HG02678 (cell line): Measurements from ENCODE around the gene SBNO1.
A peak's percentile ranks its signal among the peaks of the same experiment; 100 is the strongest.

Experiments used
- ATAC-seq: cut with Tn5 transposase; IDR thresholded peaks from one replicate; pipeline ENCODE4 v1.9.1; 2021; ENCODE audit warnings: mild to moderate bottlenecking, moderate library complexity; ENCODE audit not compliant: unreplicated experiment

The SBNO1 gene

DNA sequence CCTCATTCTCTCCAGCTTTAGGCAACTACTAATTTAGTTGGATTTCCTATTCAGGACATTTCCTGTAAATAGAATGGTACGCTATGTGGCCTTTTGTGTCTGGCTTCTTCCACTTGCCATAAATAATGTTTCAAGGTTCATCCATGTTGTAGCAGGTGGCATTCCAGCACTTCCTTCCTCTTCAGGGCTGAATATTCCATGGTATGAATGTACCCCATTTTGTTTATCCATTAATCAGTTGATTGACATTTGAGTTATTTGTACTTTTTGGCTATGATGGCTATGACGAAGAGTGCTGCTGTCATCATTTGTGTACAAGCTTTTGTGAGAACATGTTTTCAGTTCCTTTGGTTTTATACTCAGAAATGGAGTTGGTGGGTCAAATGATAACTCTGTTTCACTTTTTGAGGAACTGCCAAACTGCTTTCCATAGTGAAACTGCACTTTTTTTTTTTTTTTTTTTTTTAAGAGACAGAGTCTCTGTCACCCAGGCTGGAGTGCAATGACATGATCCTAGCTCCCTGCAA lies 86.5 kb downstream of the SBNO1 start:
- peak; percentile 68 for ATAC-seq

DNA sequence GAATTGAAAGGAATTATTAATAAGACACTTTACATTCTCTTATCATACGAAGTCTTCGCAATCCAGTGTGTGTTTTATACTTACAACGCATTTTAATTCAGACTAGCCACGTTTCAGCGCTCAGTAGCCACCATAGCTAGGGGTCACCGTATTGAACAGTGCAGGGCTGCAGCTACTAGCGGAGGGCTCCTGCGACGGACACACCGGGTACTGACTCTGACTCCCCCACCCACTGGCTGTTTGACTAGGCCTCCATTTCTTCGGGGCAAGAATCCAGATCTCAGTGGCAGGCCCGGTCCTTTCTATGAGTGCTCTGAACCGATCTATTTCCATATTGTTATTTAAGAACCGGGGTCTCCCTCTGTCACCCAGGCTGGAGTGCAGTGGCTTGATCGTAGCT lies 91.5 kb downstream of the SBNO1 start:
- ATAC-seq: no peak

DNA sequence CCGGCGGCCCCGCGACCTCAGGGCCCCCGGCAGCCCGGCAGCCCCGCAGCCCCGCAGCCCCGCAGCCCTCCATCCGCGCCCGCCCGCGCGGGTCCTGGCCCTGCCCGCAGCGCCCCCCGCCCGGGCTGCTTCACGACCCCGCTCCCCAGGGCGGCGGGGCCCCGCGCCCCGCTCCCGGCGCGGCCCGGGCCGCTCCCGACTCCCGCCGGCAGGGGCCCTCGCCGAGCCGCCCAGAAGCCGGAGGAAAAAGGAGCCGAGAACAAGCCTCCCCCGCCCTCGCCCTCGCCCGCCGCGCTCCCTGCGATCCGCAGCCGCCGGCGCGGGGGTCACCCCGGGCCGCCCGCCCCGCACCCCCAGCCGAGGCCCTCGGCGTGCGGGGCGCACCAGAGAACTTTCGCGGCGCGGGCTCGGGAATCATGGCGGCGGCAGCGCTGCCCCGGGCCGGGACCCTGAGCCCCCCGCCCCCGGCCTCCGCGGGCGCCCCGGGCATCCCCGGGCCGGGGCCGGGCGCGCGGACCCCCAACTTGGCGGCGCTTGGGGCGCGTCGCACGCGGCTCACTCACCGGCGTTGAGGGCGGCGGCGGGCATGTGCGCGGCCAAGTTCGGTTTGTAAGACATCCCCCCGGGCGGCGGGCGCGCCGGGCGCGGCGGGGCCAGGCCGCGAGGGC lies 93.5 kb downstream of the SBNO1 start:
- ATAC-seq: peak; percentile 54

DNA sequence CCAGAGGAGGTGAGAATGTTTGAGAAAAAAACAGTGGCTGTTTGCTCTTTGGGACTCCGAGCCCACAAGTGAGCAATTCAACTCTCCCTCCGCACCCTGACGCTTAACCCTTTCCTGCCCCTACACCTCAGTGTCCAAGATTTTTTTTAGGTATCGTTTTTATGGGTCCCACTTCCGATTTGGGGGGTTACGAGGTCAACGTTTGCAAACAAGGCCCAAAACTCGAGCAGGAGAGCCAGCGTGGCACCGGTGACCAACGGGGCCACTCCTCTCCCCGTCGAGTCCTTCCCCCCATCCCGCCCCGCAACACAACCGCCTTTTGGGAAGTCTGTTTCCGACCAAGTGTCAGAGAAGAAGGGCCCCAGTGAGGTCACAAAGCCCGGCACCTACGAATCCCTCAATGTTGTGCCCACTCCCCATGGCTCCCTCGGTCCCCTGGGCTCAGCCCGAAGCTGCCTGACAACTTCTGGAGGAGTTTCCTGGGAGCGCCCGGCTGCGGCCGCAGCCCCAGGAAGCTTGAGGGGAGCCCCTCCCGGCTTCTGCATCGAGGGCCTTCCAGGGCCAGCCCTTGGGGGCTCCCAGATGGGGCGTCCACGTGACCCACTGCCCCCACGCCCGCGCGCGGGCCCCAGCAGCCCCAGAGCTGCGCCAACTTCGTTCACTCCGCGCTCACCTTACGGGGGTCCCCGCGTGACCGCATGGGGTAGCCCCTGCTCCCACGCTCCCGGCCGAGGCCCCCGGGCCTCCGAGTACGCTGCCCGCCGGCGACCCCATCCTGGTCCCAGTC lies 94.2 kb downstream of the SBNO1 start:
- ATAC-seq: peak; percentile 12

DNA sequence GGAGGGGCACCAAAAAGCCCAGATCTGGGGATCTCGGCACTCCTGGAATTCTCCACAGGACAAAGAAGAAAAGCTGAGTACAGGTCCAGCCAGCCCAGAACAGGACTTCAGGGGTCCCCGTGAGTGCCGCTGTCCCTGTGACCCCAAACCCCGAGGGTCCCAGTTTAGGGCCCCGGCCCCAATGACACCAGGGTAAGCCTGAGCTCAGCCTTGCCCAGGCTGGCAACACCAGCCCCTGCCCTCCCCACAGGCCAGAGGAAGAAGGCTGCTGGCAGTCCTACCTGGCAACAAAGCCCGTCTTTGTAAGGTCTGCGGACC lies 94.8 kb downstream of the SBNO1 start:
- no peak for ATAC-seq

DNA sequence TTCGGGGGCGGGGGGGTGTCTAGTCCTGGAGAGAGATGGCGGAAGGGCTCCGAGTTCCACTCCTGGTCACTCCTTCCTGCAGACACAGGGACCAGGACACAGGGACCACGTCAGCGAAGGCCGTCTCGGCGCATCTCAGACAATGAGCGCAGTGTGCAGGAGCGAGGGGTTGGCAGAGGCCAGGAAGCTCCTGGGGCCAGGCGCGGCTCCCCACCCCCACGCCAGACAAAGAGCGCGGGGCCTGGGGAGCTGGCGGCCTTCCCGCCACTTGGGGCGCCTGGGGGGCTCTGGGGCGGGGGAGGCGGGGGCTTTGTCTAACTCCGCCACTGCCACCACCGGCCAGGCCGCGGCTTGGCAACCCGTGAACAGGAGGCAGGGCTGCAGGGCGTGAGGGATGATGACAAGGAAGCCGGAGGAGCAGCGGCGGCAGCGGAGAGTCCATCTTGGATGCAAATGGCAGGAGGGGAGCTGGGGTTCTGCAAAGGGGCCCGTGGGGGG lies 95.2 kb downstream of the SBNO1 start:
- no peak for ATAC-seq

DNA sequence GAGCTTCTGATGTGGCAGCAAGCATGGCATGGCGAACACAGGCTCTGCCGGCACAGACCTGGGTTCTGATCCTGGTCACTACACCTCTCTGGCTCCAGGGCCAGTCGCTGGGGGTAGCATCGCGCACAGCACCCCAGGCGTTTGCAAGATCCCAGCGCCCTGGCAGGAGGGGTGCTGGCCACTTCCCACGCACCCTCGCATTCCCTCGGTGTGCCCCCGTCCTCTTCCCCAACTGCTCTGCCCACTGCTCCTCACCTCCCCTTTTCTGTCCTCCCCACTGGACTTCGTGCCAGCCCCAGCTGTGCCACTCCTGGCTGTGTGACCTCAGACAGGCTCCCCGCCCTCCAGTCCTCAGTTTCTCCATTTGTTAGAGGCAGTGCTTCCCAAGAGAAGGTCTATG lies 95.8 kb downstream of the SBNO1 start:
- no peak for ATAC-seq

DNA sequence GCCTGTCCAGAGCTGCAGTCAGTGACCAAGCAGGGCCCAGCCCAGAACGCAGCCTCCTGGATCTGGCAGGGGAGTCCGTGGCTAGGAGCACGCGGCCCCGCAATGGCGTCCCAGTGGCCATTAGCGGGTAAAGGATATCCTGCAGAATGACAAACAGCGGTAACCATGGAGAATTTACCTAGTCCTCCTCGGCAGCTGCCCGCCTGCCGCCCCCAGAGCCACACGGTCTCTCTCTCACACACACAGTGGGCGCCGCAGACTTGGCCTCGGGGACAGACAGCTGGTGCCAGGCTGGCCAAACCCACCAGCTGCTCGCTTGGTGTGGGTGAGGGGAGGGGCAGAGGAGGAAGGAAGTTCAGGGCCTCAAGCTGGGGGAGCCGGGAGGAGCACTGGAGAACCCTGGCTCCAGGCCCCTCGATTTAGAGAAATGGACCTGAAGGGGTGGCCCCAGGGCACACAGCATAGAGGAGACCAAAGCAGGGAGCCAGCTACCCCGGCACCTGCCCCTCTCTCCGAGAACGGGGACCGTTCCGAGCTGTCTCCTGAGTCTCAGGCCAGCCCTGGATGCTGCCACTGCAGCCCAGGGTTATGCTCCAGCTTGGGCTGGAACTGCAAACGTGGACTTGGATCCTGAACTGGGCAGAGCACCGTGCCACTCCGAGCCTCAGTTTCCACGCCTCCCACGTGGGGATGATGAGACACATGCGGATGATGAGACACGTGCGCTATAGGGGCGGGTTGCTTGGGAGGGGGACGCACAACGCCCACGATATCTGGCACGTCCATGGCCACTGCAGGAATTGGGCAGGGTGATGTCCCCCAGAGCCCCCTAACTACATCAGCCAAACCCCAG lies 96.4 kb downstream of the SBNO1 start:
- ATAC-seq: no peak

DNA sequence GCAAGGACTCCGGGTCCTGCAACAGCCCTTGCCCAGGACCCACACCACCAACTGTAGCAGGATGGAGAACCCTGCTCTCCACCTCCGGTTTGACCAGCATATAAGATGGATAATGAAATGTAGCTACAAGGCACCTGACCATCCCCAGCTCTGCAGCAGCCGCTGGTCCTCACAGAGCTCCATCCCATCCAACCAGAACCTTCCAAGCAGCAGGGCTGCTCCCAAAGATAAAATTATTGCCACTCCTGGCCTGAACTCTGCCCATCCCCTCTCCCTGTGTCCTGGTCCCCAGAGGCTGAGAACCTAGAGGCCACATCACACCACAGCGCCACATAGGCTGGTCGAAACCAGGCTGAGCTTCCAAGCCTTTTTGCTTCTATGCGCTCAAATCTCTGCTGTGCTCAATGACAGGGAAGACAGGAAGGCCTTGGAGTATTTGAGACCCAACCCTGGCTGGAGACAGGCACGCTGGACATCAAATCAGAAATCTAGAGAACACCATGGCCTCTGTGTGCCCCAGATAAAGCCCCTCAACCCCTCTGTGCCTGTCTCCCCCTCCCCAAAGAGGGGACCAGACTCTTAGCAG lies 97.2 kb downstream of the SBNO1 start:
- no peak for ATAC-seq

DNA sequence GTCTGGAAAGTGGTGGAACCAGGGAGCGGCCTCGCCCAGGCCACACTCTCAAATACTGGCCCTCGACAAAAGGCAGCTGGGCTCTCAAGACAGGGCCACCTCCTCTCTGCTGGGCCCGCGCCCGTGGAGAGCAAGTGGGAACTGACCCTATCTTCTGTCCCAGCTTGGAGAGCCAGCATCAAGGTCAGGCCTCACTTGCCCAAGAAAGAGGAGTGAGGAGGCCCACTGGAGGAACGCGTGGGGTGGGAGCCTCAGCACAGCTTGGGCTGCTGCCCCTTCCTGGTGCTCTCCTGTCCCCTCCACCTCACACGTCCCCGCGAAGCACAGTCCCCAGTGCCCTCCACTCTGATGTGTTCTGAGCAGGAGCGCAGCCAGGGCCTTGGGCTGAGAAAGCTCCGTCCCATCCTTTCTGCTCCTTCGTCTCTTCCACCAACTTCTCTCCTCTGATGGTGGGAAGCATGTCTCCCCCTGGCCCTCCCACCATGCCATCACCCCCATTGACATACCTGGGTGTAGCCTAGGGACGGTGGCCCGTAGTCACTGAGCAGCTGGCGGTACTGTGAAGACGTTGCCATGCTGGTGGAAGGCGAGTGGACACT lies 97.9 kb downstream of the SBNO1 start:
- no peak for ATAC-seq

DNA sequence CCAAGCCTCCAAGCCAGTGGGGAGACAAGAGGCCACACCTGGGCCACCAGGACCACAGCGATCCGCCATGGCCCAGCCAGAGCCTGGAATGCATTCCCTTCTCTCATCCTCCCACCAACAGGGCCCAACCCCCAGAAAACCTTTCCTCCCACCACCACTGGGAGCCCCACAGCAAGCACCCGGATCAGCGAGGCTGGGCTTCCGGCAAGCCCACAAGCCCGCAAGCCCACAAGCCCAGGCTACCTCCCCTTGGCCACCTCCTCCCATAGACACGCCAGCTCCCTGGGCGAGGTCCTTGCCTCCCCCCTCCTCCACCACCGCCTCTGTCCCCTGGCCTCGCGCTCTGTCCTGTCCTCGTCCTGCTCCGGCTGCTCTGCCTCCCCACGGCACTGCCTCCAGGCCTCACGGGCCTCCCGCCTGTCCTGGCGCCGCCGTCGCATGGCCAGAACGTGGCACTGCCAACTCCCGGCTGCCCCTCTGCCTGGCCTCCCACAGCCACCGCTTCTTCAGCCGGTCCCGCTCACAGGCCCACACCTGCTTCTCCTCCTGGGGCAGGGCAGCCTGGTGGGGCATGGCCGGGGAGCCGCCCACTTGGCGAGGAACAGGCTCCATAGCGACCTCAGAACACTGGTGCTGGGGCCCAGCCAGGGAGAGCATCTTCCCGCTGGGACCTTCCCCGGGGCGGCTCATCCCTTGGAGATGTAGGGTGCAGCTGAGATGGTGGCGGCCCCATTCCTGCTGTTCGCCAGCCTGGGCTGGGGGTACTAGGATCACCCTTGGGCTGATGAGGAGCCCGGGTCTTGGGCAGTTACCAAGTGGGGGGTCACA lies 98.6 kb downstream of the SBNO1 start:
- ATAC-seq: no peak

DNA sequence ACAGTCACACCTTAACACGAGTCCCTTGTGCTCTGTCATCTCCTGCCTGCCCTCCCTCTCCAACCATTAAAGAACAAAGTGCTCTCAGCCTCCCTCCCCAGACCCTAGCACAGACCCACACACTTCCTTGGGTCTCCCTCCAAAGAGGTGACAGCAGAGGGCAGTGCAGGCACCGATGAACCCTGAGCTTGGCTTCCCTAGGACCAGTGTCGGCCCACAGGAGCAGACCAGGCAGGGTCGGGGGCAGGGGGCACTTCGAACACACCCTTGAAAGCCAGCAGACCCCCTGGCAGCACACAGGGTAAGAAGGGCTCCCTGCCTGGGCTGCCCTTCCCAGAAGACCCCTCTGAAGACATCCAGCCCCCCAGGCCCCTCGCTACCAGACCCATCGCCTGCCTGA lies 100.0 kb downstream of the SBNO1 start:
- ATAC-seq: no peak

DNA sequence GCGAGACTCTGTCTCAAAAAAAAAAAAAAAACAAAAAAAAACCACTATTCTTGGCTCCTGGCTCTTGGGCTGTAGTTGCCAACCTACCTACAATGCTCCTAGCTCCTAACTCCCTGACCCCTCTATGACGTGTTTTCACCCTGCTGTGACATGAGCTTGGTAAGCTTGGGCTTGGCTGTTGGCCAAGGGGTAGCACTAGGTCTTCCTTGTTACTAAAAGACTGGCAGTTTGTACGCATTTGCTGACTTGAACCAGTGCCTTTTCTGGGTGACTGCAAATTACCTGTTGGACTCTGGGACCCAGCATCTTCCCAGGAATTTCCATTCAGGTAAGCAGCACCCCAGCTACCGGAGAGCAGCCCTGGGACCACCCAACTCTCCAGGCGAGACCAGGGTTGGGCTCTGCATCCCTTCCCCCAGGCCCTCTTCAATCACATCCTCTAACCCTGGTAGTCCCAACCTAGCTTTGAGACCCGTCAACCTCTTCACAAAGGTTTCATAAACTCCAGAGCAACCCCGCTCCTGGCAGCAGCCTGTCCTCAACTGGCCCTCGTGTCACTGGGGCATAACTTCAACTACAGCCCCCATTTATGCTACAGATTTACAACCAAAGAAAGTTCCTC lies 101.3 kb downstream of the SBNO1 start:
- no peak for ATAC-seq

DNA sequence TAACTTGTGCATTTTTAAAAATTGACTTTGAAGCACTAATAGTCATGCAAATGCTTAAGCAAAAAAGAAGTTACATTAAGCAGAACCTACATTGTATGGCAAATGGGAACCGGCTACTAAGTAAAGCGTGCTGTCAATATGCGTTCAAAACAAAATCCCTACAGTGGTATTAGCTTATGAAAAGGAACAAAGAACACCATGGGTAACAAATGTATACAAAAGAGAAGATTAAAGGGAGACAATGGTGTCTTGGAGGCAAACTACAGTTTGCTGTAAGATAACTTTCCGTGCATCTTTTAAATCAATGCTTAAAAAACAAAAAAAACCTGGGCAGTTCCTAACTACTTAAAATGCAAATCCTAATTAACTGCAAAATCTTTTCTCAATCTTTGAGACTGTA lies 103.5 kb downstream of the SBNO1 start:
- ATAC-seq: no peak

DNA sequence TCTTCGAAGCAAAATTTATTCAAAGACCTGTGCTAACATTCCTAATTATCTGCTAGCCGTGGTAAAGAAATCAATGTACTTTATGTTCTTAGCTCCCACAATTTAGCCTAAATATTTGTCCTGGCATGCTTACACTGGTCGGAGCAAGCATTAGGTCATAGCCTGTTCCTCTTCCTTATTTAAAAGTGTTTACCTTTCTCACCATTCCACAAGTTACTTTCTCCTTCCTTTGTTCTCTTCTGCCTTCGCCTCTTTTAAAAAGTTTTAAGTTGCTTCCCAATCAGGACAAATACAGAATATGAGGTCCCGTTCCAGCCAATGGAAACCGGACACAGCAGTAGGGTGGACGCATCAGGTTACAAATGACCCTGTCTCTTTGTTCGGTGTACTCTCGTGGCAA lies 104.6 kb downstream of the SBNO1 start:
- ATAC-seq: no peak

DNA sequence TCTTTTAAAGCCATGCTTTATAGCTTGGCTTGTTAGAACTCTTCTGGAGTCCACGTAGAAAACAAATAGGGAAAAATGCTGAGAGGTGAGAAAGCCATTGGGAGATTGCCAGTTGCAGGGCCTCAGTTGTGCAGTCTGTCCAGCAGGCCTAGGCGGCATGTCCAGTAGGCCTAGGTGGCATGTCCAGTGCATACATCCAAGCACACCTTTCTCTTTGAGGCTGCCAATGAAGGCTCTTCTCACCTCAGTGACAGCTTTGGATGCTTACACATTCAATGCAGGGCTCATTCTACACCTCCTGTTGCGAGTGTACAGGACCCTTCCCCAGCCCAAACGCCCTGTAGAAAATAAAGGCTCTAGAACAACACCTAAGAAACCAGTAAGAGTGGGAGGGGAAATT lies 106.1 kb downstream of the SBNO1 start:
- ATAC-seq: no peak

DNA sequence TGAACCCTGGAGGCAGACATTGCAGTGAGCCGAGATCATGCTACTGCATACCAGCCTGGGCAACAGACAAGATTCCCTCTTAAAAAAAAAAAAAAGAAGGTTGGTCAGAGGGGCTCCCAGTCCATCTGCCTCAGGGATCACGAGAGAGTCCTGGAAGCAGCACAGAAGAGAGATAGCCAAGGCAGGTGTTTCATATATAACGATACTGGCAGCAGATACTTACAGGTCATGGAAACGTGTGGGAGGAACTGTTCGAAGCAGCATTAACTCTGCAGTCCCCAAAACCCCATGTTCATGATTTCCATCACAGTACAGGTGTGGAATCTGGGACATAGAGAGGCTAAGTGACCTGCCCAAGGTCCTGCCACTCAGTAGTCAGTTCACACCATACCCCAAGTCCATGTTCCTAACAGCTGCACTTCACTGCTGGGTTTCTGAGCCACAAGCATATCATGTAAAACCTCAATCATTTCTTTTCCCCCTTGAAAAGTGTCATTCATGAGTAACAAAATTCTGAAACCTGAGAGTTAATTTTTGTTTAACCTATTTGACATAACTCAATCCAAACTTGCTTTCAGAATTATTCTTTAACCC lies 109.7 kb downstream of the SBNO1 start:
- no peak for ATAC-seq

DNA sequence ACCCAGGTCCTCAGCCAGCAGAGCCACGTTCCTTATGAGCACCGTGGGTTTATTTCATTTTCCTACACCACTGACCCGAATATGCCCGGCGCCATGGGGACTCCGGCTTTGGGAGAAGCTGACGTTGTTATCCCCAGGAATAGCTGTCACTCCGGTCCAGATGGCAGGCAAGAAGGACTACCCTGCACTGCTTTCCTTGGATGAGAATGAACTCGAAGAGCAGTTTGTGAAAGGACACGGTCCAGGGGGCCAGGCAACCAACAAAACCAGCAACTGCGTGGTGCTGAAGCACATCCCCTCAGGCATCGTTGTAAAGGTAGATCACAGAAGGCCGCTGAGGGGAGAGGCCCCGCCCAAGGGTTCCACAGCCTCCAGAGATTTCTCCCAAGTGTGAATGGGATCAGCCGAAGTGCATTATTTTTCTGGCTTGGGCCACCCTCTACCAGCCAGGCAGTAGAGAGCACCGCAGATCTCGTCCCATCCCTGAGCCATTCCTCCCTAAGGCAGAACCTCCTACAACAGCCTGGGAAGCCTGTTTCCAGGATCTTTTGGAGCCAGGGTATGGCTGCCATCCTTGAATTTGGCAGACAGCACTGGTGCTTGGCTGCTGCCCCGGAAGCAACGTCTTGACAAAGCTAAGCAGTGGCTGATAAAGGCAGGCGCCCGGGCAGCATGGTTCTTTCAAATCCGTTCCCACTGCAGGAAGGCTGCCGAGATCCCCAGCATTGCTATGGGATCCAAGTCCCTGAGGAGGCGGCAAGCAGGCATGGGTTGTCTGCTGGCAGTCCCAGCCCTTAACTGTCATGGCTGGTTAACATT lies 110.8 kb downstream of the SBNO1 start:
- ATAC-seq: no peak
